K562 (cell line): ENCODE data around the gene ZCCHC17. TPM values are rescaled to one million over a fixed set of nuclear protein-coding genes. Genes with fewer than 3 reads are reported as not detected.

ENCODE experiments used
- ATAC-seq: fragments of 200-7000 bp; cut with Tn5 transposase; 3 replicates; pipeline ENCODE4 v1.9.1; 2020; ENCODE audit warnings: moderate library complexity
- BruUV-seq: library from RNA; stranded (reverse); fragments of 400-500 nt; replicated peaks from 2 replicates; lab custom pipeline; 2021; lab: Mats Ljungman, UMichigan
- CTCF ChIA-PET: fragments of 300-600 bp; formaldehyde crosslinking; extraction: SDS; loops from one replicate; lab custom pipeline; 2021; ENCODE audit warnings: low intra/inter-chr PET ratio; lab: Yijun Ruan, JAX
- POLR2A ChIA-PET: fragments of 300-600, 350-650 bp; sonication (Branson Sonifier 250); formaldehyde crosslinking; extraction: SDS; loops from one replicate; lab custom pipeline; 2021; ENCODE audit warnings: antibody characterized with exemption, inconsistent platforms; lab: Yijun Ruan, JAX
- DNase-seq, 4 experiments: peaks; one replicate each; pipeline versions ENCODE4 v3.0.0 to v3.0.0-alpha.2; 2011 to 2018; ENCODE audit warnings: low spot score in 3 of 4, mixed read lengths in 3 of 4; ENCODE audit errors: extremely low read depth in 1 of 4
- FAIRE-seq: peaks from 2 replicates; lab custom pipeline; 2011; peaks lifted over from hg19 to GRCh38; lab: Jason Lieb, UNC
- H2AFZ ChIP-seq: 2 replicates; pipeline ENCODE4 v1.6.0; 2011; ENCODE audit warnings: low read depth, low read length, control low read depth, inconsistent platforms
- H3K27ac ChIP-seq: fragments of 200-600 bp; 3 replicates; pipeline ENCODE4 v1.8.0; 2011; ENCODE audit warnings: low read depth, mild to moderate bottlenecking, control low read depth, inconsistent platforms, low read length, moderate library complexity, mixed read lengths; ENCODE audit errors: extremely low read depth
- H3K27me3 ChIP-seq, 2 experiments: fragments of 300-600 bp in 1 of 2; 2 replicates in 1 of 2; 3 replicates in 1 of 2; pipeline versions ENCODE4 v1.6.0 to v1.8.0; 2011; ENCODE audit warnings: inconsistent platforms in 2 of 2, low read length in 2 of 2, mild to moderate bottlenecking in 1 of 2, mixed read lengths in 1 of 2, moderate library complexity in 1 of 2; ENCODE audit not compliant: control insufficient read depth in 2 of 2, insufficient read depth in 2 of 2
- H3K36me3 ChIP-seq: fragments of 300-600 bp; 3 replicates; pipeline ENCODE4 v1.8.0; 2011; ENCODE audit warnings: mild to moderate bottlenecking, low read length, inconsistent platforms; ENCODE audit not compliant: control insufficient read depth, insufficient read depth
- H3K4me1 ChIP-seq, 2 experiments: fragments of 200-600 bp in 1 of 2; replicated peaks in 1 of 2; 2 replicates in 1 of 2; 3 replicates in 1 of 2; pipeline versions ENCODE4 v1.5.1 to v1.8.0; 2011; ENCODE audit warnings: inconsistent platforms in 2 of 2, low read length in 2 of 2, mild to moderate bottlenecking in 1 of 2, mixed read lengths in 1 of 2, moderate library complexity in 1 of 2; ENCODE audit not compliant: control insufficient read depth in 2 of 2, insufficient read depth in 2 of 2
- H3K4me2 ChIP-seq: 2 replicates; pipeline ENCODE4 v1.6.1; 2011; ENCODE audit warnings: low read length, control low read depth, inconsistent platforms, mixed read lengths; ENCODE audit not compliant: insufficient read depth
- H3K4me3 ChIP-seq: fragments of 200-600 bp; sonication (generic), shearing (Covaris generic); 2 replicates; pipeline ENCODE4 v1.5.1; 2016; ENCODE audit warnings: control low read depth, inconsistent platforms
- H3K79me2 ChIP-seq: fragments of 200-600 bp; 3 replicates; pipeline ENCODE4 v1.8.0; 2011; ENCODE audit warnings: low read length, inconsistent platforms; ENCODE audit not compliant: control insufficient read depth, insufficient read depth
- H3K9ac ChIP-seq, 2 experiments: 2 replicates each; pipeline versions ENCODE4 v1.6.0 to v1.6.1; 2011; ENCODE audit warnings: low read depth in 2 of 2, low read length in 2 of 2, control low read depth in 1 of 2, inconsistent platforms in 1 of 2, mild to moderate bottlenecking in 1 of 2, mixed read lengths in 1 of 2; ENCODE audit not compliant: insufficient read depth in 1 of 2
- H3K9me1 ChIP-seq: one replicate; pipeline ENCODE4 v1.6.0; 2011; ENCODE audit warnings: inconsistent platforms, mild to moderate bottlenecking, low read length, moderate library complexity; ENCODE audit not compliant: control insufficient read depth, insufficient read depth
- H3K9me3 ChIP-seq: replicated peaks from 2 replicates; pipeline ENCODE4 v1.5.1; 2011; ENCODE audit warnings: low read depth, low read length, inconsistent platforms; ENCODE audit not compliant: control insufficient read depth, insufficient read depth
- H4K20me1 ChIP-seq: replicated peaks from 2 replicates; pipeline ENCODE4 v1.6.1; 2011; ENCODE audit warnings: low read length, inconsistent platforms, mixed read lengths; ENCODE audit not compliant: control insufficient read depth, insufficient read depth
- CTCF ChIP-seq, 3 experiments: IDR thresholded peaks in 2 of 3; conservative IDR thresholded peaks in 1 of 3; 2 replicates each; pipeline ENCODE4 v1.5.1; 2011 to 2012; ENCODE audit warnings: low read length in 3 of 3, mild to moderate bottlenecking in 3 of 3, control low read depth in 2 of 3, improper control_type of control experiment in 1 of 3, inconsistent platforms in 1 of 3, low read depth in 1 of 3, mixed read lengths in 1 of 3, moderate library complexity in 1 of 3; ENCODE audit not compliant: insufficient read depth in 2 of 3
- EGR1 ChIP-seq: fragments of 450-650 bp; conservative IDR thresholded peaks from 2 replicates; pipeline ENCODE4 v1.6.1; 2017; ENCODE audit warnings: mild to moderate bottlenecking
- FOXA3 ChIP-seq, 2 experiments: fragments of 450-650 bp in 1 of 2; sonication (generic) in 1 of 2; formaldehyde crosslinking; IDR thresholded peaks in 1 of 2; conservative IDR thresholded peaks in 1 of 2; 2 replicates each; pipeline versions ENCODE4 v1.4.0 to v1.8.0; 2020 to 2022; ENCODE audit warnings: mild to moderate bottlenecking in 2 of 2, missing genetic modification reagents in 1 of 2
- MBD1 ChIP-seq: fragments of 250-450 bp; sonication (Bioruptor Pico); IDR thresholded peaks from 2 replicates; pipeline ENCODE4 v1.8.0; 2022; ENCODE audit warnings: inconsistent platforms
- MIER1 ChIP-seq: fragments of 450-650 bp; IDR thresholded peaks from 2 replicates; pipeline ENCODE4 v1.6.1; 2016; ENCODE audit warnings: antibody characterized with exemption, mild to moderate bottlenecking, low read depth
- NCOA6 ChIP-seq: fragments of 450-650 bp; IDR thresholded peaks from 2 replicates; pipeline ENCODE4 v1.6.1; 2017; ENCODE audit warnings: mild to moderate bottlenecking
- SIN3A ChIP-seq, 2 experiments: fragments of 150-350 bp in 1 of 2; IDR thresholded peaks; 2 replicates each; pipeline ENCODE4 v1.6.1; 2011 to 2016; ENCODE audit warnings: borderline replicate concordance in 2 of 2, low read depth in 2 of 2, low read length in 2 of 2, mild to moderate bottlenecking in 2 of 2, moderate library complexity in 2 of 2; ENCODE audit not compliant: control insufficient read depth in 1 of 2
- SMARCE1 ChIP-seq: fragments of 450-650 bp; IDR thresholded peaks from 2 replicates; pipeline ENCODE4 v1.7.1; 2016; ENCODE audit warnings: mild to moderate bottlenecking
- TSHZ1 ChIP-seq: fragments of 250-450 bp; sonication (Bioruptor Pico); IDR thresholded peaks from 2 replicates; pipeline ENCODE4 v1.4.0; 2020; ENCODE audit warnings: mild to moderate bottlenecking, moderate library complexity
- ZNF696 ChIP-seq: fragments of 250-450 bp; sonication (Bioruptor Pico); conservative IDR thresholded peaks from 2 replicates; pipeline ENCODE4 v1.4.0; 2020; ENCODE audit warnings: mild to moderate bottlenecking, moderate library complexity
- ZNF699 ChIP-seq: fragments of 250-450 bp; sonication (Bioruptor Pico); IDR thresholded peaks from 2 replicates; pipeline ENCODE4 v1.8.0; 2021; ENCODE audit warnings: mild to moderate bottlenecking, moderate library complexity; ENCODE audit not compliant: insufficient replicate concordance
- ZNF764 ChIP-seq: fragments of 250-450 bp; sonication (Bioruptor Pico); IDR thresholded peaks from 2 replicates; pipeline ENCODE4 v1.4.0; 2020; ENCODE audit warnings: low read depth, mild to moderate bottlenecking, moderate library complexity
- WGBS: fragments of 100-300 bp; shearing (Covaris generic); methylation state at CpG from one replicate; pipeline ENCODE4 v1.1.6; 2016; ENCODE audit warnings: low coverage, mixed read lengths; ENCODE audit not compliant: insufficient coverage; ENCODE audit errors: missing lambda C conversion rate; 5-methylcytosine and 5-hydroxymethylcytosine counted together
- in situ Hi-C: fragments of 300-500 bp; cut with MboI; formaldehyde crosslinking; loops from 4 replicates; pipeline ENCODE4 v1.15.0; 2018; ENCODE audit warnings: inconsistent platforms, mixed read lengths
- intact Hi-C: fragments of 100-400 bp; cut with micrococcal nuclease; formaldehyde crosslinking; loops from 2 replicates; pipeline ENCODE4 v1.14.2; 2022
- polyA plus RNA-seq, 8 experiments: library from polyadenylated mRNA; depleted of rRNA in 4 of 8; stranded (reverse) in 5 of 8; unstranded in 3 of 8; fragments of >200 nt; fragmentation: Nextera tagmentation in 2 of 8; fragmentation: Illumina TruSeq in 1 of 8; extraction: Ambion mirVana in 2 of 8; extraction: Trizol in 1 of 8; gene quantifications; 2 replicates each; pipeline versions ENCODE4 v1.2.1 to v1.2.3, GENCODE V29; 2011 to 2014; ENCODE audit warnings: inconsistent platforms in 1 of 8, missing spikeins in 1 of 8
- total RNA-seq, 7 experiments: library from RNA; depleted of rRNA in 6 of 7; stranded (reverse); fragments of >200 nt in 6 of 7; fragmentation: Illumina TruSeq in 2 of 7; extraction: Trizol in 2 of 7; gene quantifications; 2 replicates each; pipeline versions ENCODE4 v1.2.1 to v1.2.3, GENCODE V29; 2011 to 2021; ENCODE audit warnings: low replicate concordance in 1 of 7

Gene ZCCHC17
- total and polyA plus RNA-seq, 9 of the 15 experiments (the other 6 are each of a cell fraction or from before 2014, with no cell fraction given): 46.9 to 150 (median 74.7) TPM

GRCh38 chr1:31297277-31298247 is 730 bp downstream of the ZCCHC17 start:
- BruUV-seq: TSS peak; percentile 75
- TF ChIP-seq NCOA6 (no peak), TSHZ1 (CRISPR knock-in tag) (no peak), SIN3A (IDR thresholded peaks at IDR 0.05; ENCODE audit: borderline replicate concordance in 2 of 2, control insufficient read depth in 1 of 2, low read depth in 2 of 2, low read length in 2 of 2) (0 out of 4 replicates have a peak, but pooled peaks of 1 of the 2 experiments have one; percentile 21), ZNF699 (CRISPR knock-in tag) (no peak), CTCF (IDR thresholded peaks at IDR 0.05 in 2 of 3, conservative IDR thresholded peaks at IDR 0.05 in 1 of 3; ENCODE audit: insufficient read depth in 2 of 3, low read depth in 1 of 3, low read length in 3 of 3) (0 out of 6 replicates have a peak, but pooled peaks of 1 of the 3 experiments have one; percentile 0), FOXA3 (CRISPR knock-in tag; conservative IDR thresholded peaks at IDR 0.05 in 1 of 2, IDR thresholded peaks at IDR 0.05 in 1 of 2) (0 out of 4 replicates have a peak, but pooled peaks of 1 of the 2 experiments have one; percentile 32), ZNF764 (CRISPR knock-in tag) (no peak), EGR1 (no peak), MBD1 (no peak), MIER1 (0 out of 2 replicates have a peak, but pooled peaks have one; percentile 33), ZNF696 (CRISPR knock-in tag) (no peak), SMARCE1 (0 out of 2 replicates have a peak, but pooled peaks have one; percentile 43)

More at GRCh38 chr1:31297277-31298247, 730 bp downstream of the ZCCHC17 start:
- H3K9me1 ChIP-seq: no peaks in the 10 kb centered on the region
- H3K4me2 ChIP-seq: peak overlapping the region; percentile 93
- CTCF ChIA-PET: no interaction called here
- peak overlapping the region; percentile 63 for H3K27ac ChIP-seq
- peaks cover 88% of the 10 kb centered on the region for H3K79me2 ChIP-seq
- H3K4me3 ChIP-seq: peak overlapping the region; percentile 80
- FAIRE-seq (peak; percentile 65), DNase-seq (peak; percentile 23 to 40 (median 34)), ATAC-seq (peak; percentile 11)
- peak overlapping the region; percentile 98 to 100 for H3K9ac ChIP-seq
- POLR2A ChIA-PET: interaction anchor here (0.5 to 3.3 kb wide), 28 partner anchors 10 to 229 kb away, joined by 3 to 25 read pairs (median 4); no protein-coding TSS in a partner anchor
- peaks cover 37% of the 10 kb centered on the region for H3K36me3 ChIP-seq
- H4K20me1 ChIP-seq: no peaks in the 10 kb centered on the region; the same call in 1 of the 2 replicates
- H3K27me3 ChIP-seq: no peaks in the 10 kb centered on the region
- H3K9me3 ChIP-seq: no peaks in the 10 kb centered on the region
- H3K4me1 ChIP-seq: peaks cover 5 to 17% of the 10 kb centered on the region in 2 experiments
- WGBS: 5% methylated on average over 23 of the region's 23 CpGs
- in situ Hi-C loops (no loop called here), intact Hi-C loops (no loop called here)
- H2AFZ ChIP-seq: peak overlapping the region; percentile 90
